Right renal pelvis (tissue), 4 donors: ENCODE results near the gene NPTXR. TPM values are rescaled to one million over a fixed set of nuclear protein-coding genes. Genes with fewer than 3 reads are reported as not detected.

ENCODE experiments used
- DNase-seq, 4 donors: peaks; one replicate each; pipeline ENCODE4 v3.0.0-alpha.2; 2013; ENCODE audit warnings: low read depth in 4 of 4, low spot score in 3 of 4, missing footprints in 1 of 4
- polyA plus RNA-seq, 4 donors: library from polyadenylated mRNA; unstranded; fragments of 120-200 nt; gene quantifications; one replicate each; pipeline ENCODE4 v1.2.1, GENCODE V29; 2013; ENCODE audit not compliant: insufficient read length in 4 of 4

NPTXR gene
- polyA plus RNA-seq, 4 donors, result 4.6 to 5.2 (median 4.7) TPM

DNA sequence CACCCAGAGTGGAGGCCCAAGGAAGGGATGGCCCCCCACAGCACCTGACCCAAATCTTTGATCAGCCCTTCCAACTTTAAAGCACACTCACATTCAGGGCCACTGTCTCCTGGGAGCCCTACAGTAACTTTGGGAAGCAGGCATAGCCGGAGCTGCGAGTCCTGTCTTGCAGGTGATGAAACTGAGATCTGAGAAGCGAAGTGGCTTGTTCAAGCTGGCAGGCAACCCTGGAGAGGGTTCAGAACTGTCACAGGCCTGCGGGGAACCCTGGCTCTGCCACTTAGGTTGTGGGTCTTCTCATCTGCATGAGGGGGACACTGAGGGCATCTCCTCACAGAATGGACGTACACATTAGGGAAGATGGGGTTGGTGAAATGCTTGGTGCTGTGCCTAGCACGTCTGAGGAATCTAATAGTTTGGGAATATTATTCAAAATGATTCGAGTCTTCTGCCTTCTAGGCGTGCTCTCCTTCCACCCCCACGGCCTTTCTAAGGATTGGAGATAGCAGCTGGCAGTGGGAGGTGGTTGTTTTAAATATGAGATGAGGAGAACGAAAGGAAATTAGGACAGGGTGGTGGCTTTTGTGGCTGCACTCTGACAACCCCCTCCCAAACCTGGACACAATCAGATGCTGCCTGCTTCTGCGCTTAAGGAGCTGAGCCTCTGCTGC is 69.2 kb downstream of the NPTXR start:
- DNase-seq, result no peak

DNA sequence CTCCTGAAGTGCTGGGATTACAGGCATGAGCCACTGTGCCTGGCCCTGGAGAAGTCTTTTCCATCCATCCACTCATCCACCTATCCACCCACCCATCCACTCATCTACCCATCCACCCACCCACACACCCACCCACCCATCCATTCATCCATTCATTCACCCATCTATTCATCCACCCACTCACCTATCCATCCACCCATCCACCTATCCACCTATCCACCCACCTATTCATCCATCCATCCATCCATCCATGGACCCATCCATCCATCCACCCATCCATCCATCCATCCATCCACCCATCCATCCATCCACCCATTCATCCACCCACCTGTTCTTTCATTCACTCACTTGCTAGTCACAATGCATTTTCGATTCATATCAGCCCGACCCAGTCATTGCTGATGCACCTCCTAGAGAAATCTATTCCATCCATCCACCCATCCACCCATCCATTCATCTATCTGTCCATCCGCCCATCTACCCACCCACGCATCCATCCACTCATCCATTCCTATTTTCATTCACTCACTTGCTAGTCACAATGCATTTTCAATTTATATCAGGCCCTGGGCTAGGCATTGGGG is 70.4 kb downstream of the NPTXR start:
- no peak for DNase-seq

DNA sequence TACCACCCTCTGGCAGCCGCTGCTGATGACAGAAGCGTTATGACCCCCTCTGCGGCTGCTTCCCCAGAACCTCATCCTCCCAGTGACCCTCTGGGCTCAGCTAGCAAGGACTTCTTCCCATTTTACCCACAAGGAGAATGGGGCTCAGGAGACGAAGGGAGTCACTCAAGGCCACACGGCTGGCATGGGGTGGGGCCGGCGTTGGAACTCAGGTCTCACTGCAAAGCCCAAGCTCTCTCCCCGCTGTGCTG is 71.3 kb downstream of the NPTXR start:
- DNase-seq, result no peak

DNA sequence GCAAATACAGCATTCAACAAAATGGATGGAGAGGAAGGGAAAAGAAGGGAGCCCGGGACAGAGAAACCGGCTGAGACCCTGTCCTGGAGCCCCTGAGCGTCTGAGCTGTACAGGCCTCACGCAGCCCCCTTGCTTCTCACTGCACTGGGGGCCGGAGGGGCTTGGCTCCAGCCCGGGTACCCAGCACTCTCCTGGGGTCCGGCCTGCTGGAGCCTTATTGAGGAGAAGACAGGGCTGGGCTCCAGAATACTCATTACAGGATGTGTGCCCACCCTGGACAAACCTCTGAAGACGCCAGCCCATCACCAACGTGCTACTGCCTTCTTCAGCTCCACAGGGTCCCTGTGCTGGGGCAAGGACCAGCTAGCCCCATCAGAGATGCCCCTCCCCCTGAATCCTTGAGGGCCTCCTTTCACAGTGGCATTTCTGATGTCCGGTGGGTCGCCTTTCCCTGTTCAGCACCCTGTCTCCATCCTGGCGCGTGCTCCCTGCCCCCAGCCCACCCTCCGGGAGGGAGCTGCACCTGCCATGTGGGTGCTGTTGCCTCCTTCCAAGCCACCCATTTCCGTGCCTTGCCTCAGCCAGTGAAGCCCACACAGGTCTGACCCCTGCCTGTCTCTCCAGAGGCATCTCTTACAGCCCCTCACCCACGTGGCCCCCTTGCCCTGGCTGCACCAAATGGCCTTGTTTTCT is 73.4 kb downstream of the NPTXR start:
- no peak for DNase-seq

Other genes with a start within 250 kb of the NPTXR start
- gene FAM227A, start 187.6 kb downstream of the NPTXR start, polyA plus RNA-seq, result 1 to 10 TPM; 4.3 to 8.0 (median 5.0) TPM
- 10 to 100 TPM; 57.3 to 61.9 (median 61.2) TPM for gene CBY1, start 187.4 kb downstream of the NPTXR start, polyA plus RNA-seq
- gene TOMM22, start 162.1 kb downstream of the NPTXR start, polyA plus RNA-seq, result 100 to 1,000 TPM in 2 of 4 donors, 10 to 100 TPM in 2; 96.7 to 105 (median 101) TPM
- 10 to 100 TPM; 37.9 to 45.2 (median 40.3) TPM for gene JOSD1, start 143.1 kb downstream of the NPTXR start, polyA plus RNA-seq
- gene GTPBP1, start 138.1 kb downstream of the NPTXR start, polyA plus RNA-seq, result 10 to 100 TPM; 41.4 to 48.3 (median 42.6) TPM
- gene SUN2, start 88.0 kb downstream of the NPTXR start, polyA plus RNA-seq, result 10 to 100 TPM; 54.3 to 67.7 (median 56.6) TPM
- gene DNAL4, start 49.9 kb downstream of the NPTXR start, polyA plus RNA-seq, result 10 to 100 TPM; 36.4 to 42.1 (median 36.7) TPM
- gene CBX6, start 28.2 kb upstream of the NPTXR start, polyA plus RNA-seq, result 10 to 100 TPM; 37.2 to 47.8 (median 40.3) TPM
- gene APOBEC3A, start 113.6 kb upstream of the NPTXR start, polyA plus RNA-seq, result not detected
- gene APOBEC3B, start 138.3 kb upstream of the NPTXR start, polyA plus RNA-seq, result 1 to 10 TPM; 5.9 to 8.4 (median 7.6) TPM
- 10 to 100 TPM in 1 of 4 donors, 1 to 10 TPM in 3; 8.6 to 10.8 (median 9.6) TPM for gene APOBEC3C, start 170.2 kb upstream of the NPTXR start, polyA plus RNA-seq
- gene APOBEC3D, start 177.1 kb upstream of the NPTXR start, polyA plus RNA-seq, result 1 to 10 TPM in 3 of 4 donors, under 1 TPM in 1; 0.64 to 1.5 (median 1.1) TPM
- 1 to 10 TPM; 5.9 to 9.8 (median 7.2) TPM for gene APOBEC3F, start 196.8 kb upstream of the NPTXR start, polyA plus RNA-seq
- gene APOBEC3G, start 233.2 kb upstream of the NPTXR start, polyA plus RNA-seq, result 1 to 10 TPM; 6.6 to 9.8 (median 8.1) TPM